Activated CD8-positive, alpha-beta memory T cell treated with anti-CD3 and anti-CD28 coated beads, Interleukin-2, amount 50 U/mL, for 48 hours (primary cell): ENCODE results near the gene RDH14.

Experiments
- DNase-seq: peaks from one replicate; pipeline ENCODE4 v3.0.0-alpha.2; 2020

The RDH14 gene

GRCh38 chr2:18519914-18520450 lies 40.5 kb downstream of the RDH14 start:
- DNase-seq: no peak

GRCh38 chr2:18518116-18519111 lies 42.0 kb downstream of the RDH14 start:
- DNase-seq: no peak

GRCh38 chr2:18517386-18517785 lies 43.1 kb downstream of the RDH14 start:
- DNase-seq: no peak

- no peak for DNase-seq
Observed at GRCh38 chr2:18516112-18516511, 44.3 kb downstream of the RDH14 start.

- DNase-seq: no peak
Observed at GRCh38 chr2:18514526-18515461, 45.7 kb downstream of the RDH14 start.

- no peak for DNase-seq
Observed at GRCh38 chr2:18510775-18511174, 49.7 kb downstream of the RDH14 start.

- no peak for DNase-seq
Observed at GRCh38 chr2:18506883-18507509, 53.5 kb downstream of the RDH14 start.

GRCh38 chr2:18505703-18506341 lies 54.6 kb downstream of the RDH14 start:
- no peak for DNase-seq
